DND-41 (cell line): ENCODE results near the gene GLB1L.
A peak's percentile ranks its signal among the peaks of the same experiment; 100 is the strongest.

Source experiments
- ATAC-seq: fragments of 200-7000 bp; cut with Tn5 transposase; 3 replicates; pipeline ENCODE4 v1.9.1; 2021; ENCODE audit warnings: low read depth; ENCODE audit not compliant: insufficient read depth
- DNase-seq: peaks from one replicate; pipeline ENCODE4 v3.0.0-alpha.2; 2020
- H2AFZ ChIP-seq: 2 replicates; pipeline ENCODE4 v1.6.0; 2012; ENCODE audit warnings: low read depth, low read length
- H3K27ac ChIP-seq: 2 replicates; pipeline ENCODE4 v1.5.1; 2012; ENCODE audit warnings: low read length, inconsistent platforms
- H3K27me3 ChIP-seq: fragments of 200-600 bp; sonication (generic); 2 replicates; pipeline ENCODE4 v1.6.0; 2012; ENCODE audit warnings: low read length, mild to moderate bottlenecking, inconsistent platforms; ENCODE audit not compliant: insufficient read depth, poor library complexity
- H3K36me3 ChIP-seq: 2 replicates; pipeline ENCODE4 v1.5.1; 2012; ENCODE audit warnings: low read length, inconsistent platforms; ENCODE audit not compliant: insufficient read depth
- H3K4me1 ChIP-seq: 2 replicates; pipeline ENCODE4 v1.5.1; 2012; ENCODE audit warnings: mild to moderate bottlenecking, low read length; ENCODE audit not compliant: insufficient read depth
- H3K4me2 ChIP-seq: 2 replicates; pipeline ENCODE4 v1.6.0; 2012; ENCODE audit warnings: mild to moderate bottlenecking, moderate library complexity, low read length, inconsistent platforms; ENCODE audit not compliant: insufficient read depth
- H3K4me3 ChIP-seq, 2 experiments: fragments of 200-600 bp in 1 of 2; shearing (Covaris generic) in 1 of 2; 2 replicates each; pipeline ENCODE4 v1.5.1; 2012 to 2016; ENCODE audit warnings: inconsistent platforms in 2 of 2, low read length in 2 of 2, mild to moderate bottlenecking in 2 of 2, low read depth in 1 of 2, moderate library complexity in 1 of 2
- H3K79me2 ChIP-seq: 2 replicates; pipeline ENCODE4 v1.6.0; 2012; ENCODE audit warnings: low read length, inconsistent platforms; ENCODE audit not compliant: insufficient read depth
- H3K9ac ChIP-seq: 2 replicates; pipeline ENCODE4 v1.6.0; 2012; ENCODE audit warnings: low read depth, mild to moderate bottlenecking, inconsistent platforms, low read length, moderate library complexity
- H3K9me3 ChIP-seq: 2 replicates; pipeline ENCODE4 v1.5.1; 2012; ENCODE audit warnings: low read length, moderate library complexity, mild to moderate bottlenecking, inconsistent platforms; ENCODE audit not compliant: insufficient read depth, severe bottlenecking
- H4K20me1 ChIP-seq: 2 replicates; pipeline ENCODE4 v1.6.0; 2012; ENCODE audit warnings: low read length; ENCODE audit not compliant: insufficient read depth
- EZH2 ChIP-seq: IDR thresholded peaks from 3 replicates; pipeline ENCODE4 v1.6.1; 2012; ENCODE audit warnings: borderline replicate concordance, low read depth, mild to moderate bottlenecking, moderate library complexity, low read length, inconsistent platforms; ENCODE audit not compliant: severe bottlenecking
- TF ChIP-seq, protein P1 (sequence below): IDR thresholded peaks from 2 replicates; pipeline ENCODE4 v1.5.1; 2012; ENCODE audit warnings: borderline replicate concordance, low read length, moderate library complexity, mild to moderate bottlenecking; ENCODE audit not compliant: poor library complexity, severe bottlenecking; ENCODE audit errors: extremely low read depth

The GLB1L gene

DNA sequence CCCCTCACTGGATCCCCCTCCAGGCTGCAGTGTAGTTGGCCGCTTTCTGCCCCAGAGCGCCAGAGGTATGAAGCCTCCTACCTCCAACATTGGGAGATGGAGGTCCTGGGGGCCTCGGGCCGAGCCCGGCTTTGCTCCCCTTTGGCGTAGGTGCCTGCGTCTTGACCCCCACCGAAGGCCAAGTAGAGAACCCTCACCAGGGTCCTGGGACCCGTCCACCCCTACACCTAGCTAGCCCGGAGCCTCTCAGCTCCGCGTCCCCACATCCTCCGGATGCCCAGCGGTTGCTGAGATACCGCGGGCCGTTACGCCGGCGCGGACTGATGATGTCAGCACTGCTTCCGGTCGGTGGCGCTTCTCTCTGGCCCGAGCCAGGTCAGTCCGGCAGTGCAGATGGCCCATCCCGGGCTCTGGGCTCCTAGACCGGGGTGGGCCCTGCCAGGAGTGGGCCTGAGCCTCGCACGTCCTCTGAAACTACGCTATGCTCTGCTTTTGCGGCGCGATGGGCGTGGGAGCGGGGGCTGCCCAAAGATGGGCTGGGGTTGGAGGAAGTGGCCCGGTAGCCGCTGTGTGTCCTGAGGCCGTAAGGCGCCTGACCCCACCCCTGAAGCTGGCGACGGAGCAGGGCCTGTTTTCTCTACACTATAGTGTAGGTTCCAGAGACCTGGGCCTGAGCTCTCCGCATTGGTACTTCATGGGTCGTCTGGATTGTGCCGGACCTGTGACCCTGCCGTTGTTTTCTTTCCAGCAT lies at the start of gene GLB1L, which contains the start of gene STK16:
TSS of gene GLB1L (minus strand) at position 297 of the 751 bp plus-strand sequence. CDS start 1,871 bp downstream, outside the sequence.
TSS of gene STK16 (plus strand) at position 332 of the 751 bp plus-strand sequence. CDS start 521 bp downstream, outside the sequence.
- H3K9me3 ChIP-seq, result no peaks in the 10 kb centered on the region
- peak within 1 kb of the TSS; percentile 87 for H3K4me3 ChIP-seq
- H3K27ac ChIP-seq, result peak within 1 kb of the TSS; percentile 93
- H3K36me3 ChIP-seq, result peaks cover 6% of the 10 kb centered on the region
- H3K79me2 ChIP-seq, result peaks cover 14% of the 10 kb centered on the region
- TF ChIP-seq, protein P1, sequence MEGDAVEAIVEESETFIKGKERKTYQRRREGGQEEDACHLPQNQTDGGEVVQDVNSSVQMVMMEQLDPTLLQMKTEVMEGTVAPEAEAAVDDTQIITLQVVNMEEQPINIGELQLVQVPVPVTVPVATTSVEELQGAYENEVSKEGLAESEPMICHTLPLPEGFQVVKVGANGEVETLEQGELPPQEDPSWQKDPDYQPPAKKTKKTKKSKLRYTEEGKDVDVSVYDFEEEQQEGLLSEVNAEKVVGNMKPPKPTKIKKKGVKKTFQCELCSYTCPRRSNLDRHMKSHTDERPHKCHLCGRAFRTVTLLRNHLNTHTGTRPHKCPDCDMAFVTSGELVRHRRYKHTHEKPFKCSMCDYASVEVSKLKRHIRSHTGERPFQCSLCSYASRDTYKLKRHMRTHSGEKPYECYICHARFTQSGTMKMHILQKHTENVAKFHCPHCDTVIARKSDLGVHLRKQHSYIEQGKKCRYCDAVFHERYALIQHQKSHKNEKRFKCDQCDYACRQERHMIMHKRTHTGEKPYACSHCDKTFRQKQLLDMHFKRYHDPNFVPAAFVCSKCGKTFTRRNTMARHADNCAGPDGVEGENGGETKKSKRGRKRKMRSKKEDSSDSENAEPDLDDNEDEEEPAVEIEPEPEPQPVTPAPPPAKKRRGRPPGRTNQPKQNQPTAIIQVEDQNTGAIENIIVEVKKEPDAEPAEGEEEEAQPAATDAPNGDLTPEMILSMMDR, result no peak
- no peak for TF ChIP-seq EZH2
- H3K4me1 ChIP-seq, result peaks cover 53% of the 10 kb centered on the region
- ATAC-seq (peak; percentile 75), DNase-seq (peak; percentile 87)
- H3K27me3 ChIP-seq, result no peaks in the 10 kb centered on the region
- H3K9ac ChIP-seq, result peak within 1 kb of the TSS; percentile 90
- peak within 1 kb of the TSS; percentile 94 for H2AFZ ChIP-seq
- peak within 1 kb of the TSS; percentile 84 for H3K4me2 ChIP-seq
- peaks cover 30% of the 10 kb centered on the region for H4K20me1 ChIP-seq

- H3K27ac ChIP-seq, result peak overlapping the region; percentile 30; the same call in 1 of the 2 replicates
- H3K9me3 ChIP-seq, result no peaks in the 10 kb centered on the region
- TF ChIP-seq, protein P1, result peak; percentile 93
- no peak for TF ChIP-seq EZH2
- H3K4me2 ChIP-seq, result peak overlapping the region; percentile 86
- H2AFZ ChIP-seq, result peak overlapping the region; percentile 93
- peak overlapping the region; percentile 9 to 61; a peak in 3 of 4 replicates for H3K4me3 ChIP-seq
- no peaks in the 10 kb centered on the region for H3K36me3 ChIP-seq
- peak overlapping the region; percentile 64 for H3K9ac ChIP-seq
- DNase-seq (peak; percentile 82), ATAC-seq (peak; percentile 85)
- no peaks in the 10 kb centered on the region for H3K79me2 ChIP-seq
- no peaks in the 10 kb centered on the region for H4K20me1 ChIP-seq
- peaks cover 14% of the 10 kb centered on the region for H3K27me3 ChIP-seq
- H3K4me1 ChIP-seq, result peaks cover 18% of the 10 kb centered on the region
Observed at GRCh38 chr2:219294356-219295351, 49.4 kb upstream of the GLB1L start.

- Histone ChIP-seq H3K9me3 (no peaks in the 10 kb centered on the region), H3K36me3 (no peaks in the 10 kb centered on the region), H2AFZ (peak overlapping the region; percentile 93; the same call in 1 of the 2 replicates), H3K79me2 (no peaks in the 10 kb centered on the region), H3K9ac (peak overlapping the region; percentile 64; the same call in 1 of the 2 replicates), H3K27ac (no peak overlapping the region), H3K4me2 (peak overlapping the region; percentile 86), H3K4me3 (no peak overlapping the region), H3K27me3 (peaks cover 5% of the 10 kb centered on the region), H4K20me1 (no peaks in the 10 kb centered on the region), H3K4me1 (peaks cover 17% of the 10 kb centered on the region)
- TF ChIP-seq, protein P1, result no peak
- TF ChIP-seq EZH2, result no peak
- ATAC-seq, result no peak
- peak; percentile 2 for DNase-seq
Observed at GRCh38 chr2:219293736-219294231, 48.5 kb upstream of the GLB1L start.
